HepG2 (cell line): ENCODE measurements around the gene CFL1. TPM values are rescaled to one million over a fixed set of nuclear protein-coding genes. Genes with fewer than 3 reads are reported as not detected.

ENCODE experiments used
- BRCA1 ChIP-seq: sonication (generic); formaldehyde crosslinking; IDR thresholded peaks from 2 replicates; pipeline ENCODE4 v1.4.0; 2020; ENCODE audit warnings: missing genetic modification reagents
- CENPT ChIP-seq: sonication (generic); formaldehyde crosslinking; IDR thresholded peaks from 2 replicates; pipeline ENCODE4 v1.8.0; 2022; ENCODE audit warnings: low read depth, mild to moderate bottlenecking, moderate library complexity, missing genetic modification reagents
- GABPB1 ChIP-seq: IDR thresholded peaks from 2 replicates; pipeline ENCODE4 v1.6.1; 2016; ENCODE audit warnings: mild to moderate bottlenecking, missing genetic modification reagents, moderate library complexity, missing compliant biosample characterization
- HOXD1 ChIP-seq: sonication (generic); formaldehyde crosslinking; IDR thresholded peaks from 2 replicates; pipeline ENCODE4 v1.5.0; 2020; ENCODE audit warnings: missing genetic modification reagents
- RBFOX2 ChIP-seq: fragments of 200-400 bp; formaldehyde crosslinking; IDR thresholded peaks from 2 replicates; pipeline ENCODE4 v1.6.1; 2017; ENCODE audit warnings: low read depth, mild to moderate bottlenecking, low read length
- SIN3B ChIP-seq: fragments of 150-350 bp; IDR thresholded peaks from 2 replicates; pipeline ENCODE4 v1.6.1; 2014; ENCODE audit warnings: low read length
- TOPORS ChIP-seq: sonication (generic); formaldehyde crosslinking; IDR thresholded peaks from 2 replicates; pipeline ENCODE4 v1.8.0; 2023; ENCODE audit warnings: mild to moderate bottlenecking, missing genetic modification reagents
- ZBTB3 ChIP-seq: sonication (generic); formaldehyde crosslinking; IDR thresholded peaks from 2 replicates; pipeline ENCODE4 v1.4.0; 2020; ENCODE audit warnings: low read depth, mild to moderate bottlenecking, moderate library complexity, missing genetic modification reagents, borderline replicate concordance
- ZNF260 ChIP-seq: sonication (generic); formaldehyde crosslinking; IDR thresholded peaks from 2 replicates; pipeline ENCODE4 v1.4.0; 2020; ENCODE audit warnings: missing genetic modification reagents, low read depth, mild to moderate bottlenecking, borderline replicate concordance
- ZNF335 ChIP-seq: sonication (generic); formaldehyde crosslinking; IDR thresholded peaks from 2 replicates; pipeline ENCODE4 v1.4.0; 2020; ENCODE audit warnings: missing genetic modification reagents
- ZNF496 ChIP-seq: sonication (generic); formaldehyde crosslinking; IDR thresholded peaks from 2 replicates; pipeline ENCODE4 v1.8.1; 2023; ENCODE audit warnings: mild to moderate bottlenecking, moderate library complexity, missing genetic modification reagents; ENCODE audit not compliant: insufficient replicate concordance
- ZNF543 ChIP-seq: sonication (generic); formaldehyde crosslinking; IDR thresholded peaks from 2 replicates; pipeline ENCODE4 v1.4.0; 2020; ENCODE audit warnings: mild to moderate bottlenecking, missing genetic modification reagents
- ZNF607 ChIP-seq: sonication (generic); formaldehyde crosslinking; IDR thresholded peaks from 2 replicates; pipeline ENCODE4 v1.5.1; 2020; ENCODE audit warnings: missing genetic modification reagents, mild to moderate bottlenecking, borderline replicate concordance
- ZNF670 ChIP-seq: sonication (generic); formaldehyde crosslinking; IDR thresholded peaks from 2 replicates; pipeline ENCODE4 v1.8.0; 2022; ENCODE audit warnings: mild to moderate bottlenecking, missing genetic modification reagents, borderline replicate concordance
- ZNF672 ChIP-seq: sonication (generic); formaldehyde crosslinking; IDR thresholded peaks from 2 replicates; pipeline ENCODE4 v1.8.1; 2022; ENCODE audit warnings: missing genetic modification reagents
- ZNF766 ChIP-seq: sonication (generic); formaldehyde crosslinking; IDR thresholded peaks from 2 replicates; pipeline ENCODE4 v1.5.0; 2020; ENCODE audit warnings: missing genetic modification reagents, borderline replicate concordance
- ZNF772 ChIP-seq: sonication (generic); formaldehyde crosslinking; IDR thresholded peaks from 2 replicates; pipeline ENCODE4 v1.5.0; 2020; ENCODE audit warnings: mild to moderate bottlenecking, missing genetic modification reagents
- ZNF83 ChIP-seq: sonication (generic); formaldehyde crosslinking; IDR thresholded peaks from 2 replicates; pipeline ENCODE4 v1.4.0; 2020; ENCODE audit warnings: missing genetic modification reagents, mild to moderate bottlenecking, borderline replicate concordance
- polyA plus RNA-seq, 8 experiments: library from polyadenylated mRNA; depleted of rRNA in 3 of 8; stranded (reverse) in 7 of 8; unstranded in 1 of 8; fragments of >200 nt; fragmentation: Illumina TruSeq in 4 of 8; extraction: Trizol in 4 of 8; gene quantifications; 2 replicates each; pipeline versions ENCODE4 v1.2.1 to v1.2.3, GENCODE V29; 2011 to 2016; ENCODE audit warnings: low read depth in 4 of 8, missing spikeins in 1 of 8, mixed read lengths in 1 of 8; ENCODE audit not compliant: insufficient read depth in 1 of 8
- total RNA-seq, 5 experiments: library from RNA; depleted of rRNA; stranded (reverse); fragments of >200 nt; fragmentation: Illumina TruSeq; extraction: Trizol; gene quantifications; 2 replicates each; pipeline ENCODE4 v1.2.3, GENCODE V29; 2016; ENCODE audit warnings: low read depth in 1 of 5
- TF ChIP-seq, protein P1 (sequence below): sonication (generic); formaldehyde crosslinking; IDR thresholded peaks from 2 replicates; pipeline ENCODE4 v1.4.0; 2020; ENCODE audit warnings: missing genetic modification reagents
- TF ChIP-seq, protein P2 (sequence below): sonication (generic); formaldehyde crosslinking; IDR thresholded peaks from 2 replicates; pipeline ENCODE4 v1.4.0; 2020; ENCODE audit warnings: missing genetic modification reagents, mild to moderate bottlenecking, borderline replicate concordance
- TF ChIP-seq, protein P3 (sequence below): sonication (generic); formaldehyde crosslinking; IDR thresholded peaks from 2 replicates; pipeline ENCODE4 v1.4.0; 2020; ENCODE audit warnings: mild to moderate bottlenecking, missing genetic modification reagents
- TF ChIP-seq, protein P4 (sequence below): sonication (generic); formaldehyde crosslinking; conservative IDR thresholded peaks from 2 replicates; pipeline ENCODE4 v1.8.1; 2023; ENCODE audit warnings: missing genetic modification reagents

CFL1 gene
- total and polyA plus RNA-seq, 2 of the 13 experiments (the other 11 are each of a cell fraction or from before 2014, with no cell fraction given), result 379 to 383 TPM

DNA sequence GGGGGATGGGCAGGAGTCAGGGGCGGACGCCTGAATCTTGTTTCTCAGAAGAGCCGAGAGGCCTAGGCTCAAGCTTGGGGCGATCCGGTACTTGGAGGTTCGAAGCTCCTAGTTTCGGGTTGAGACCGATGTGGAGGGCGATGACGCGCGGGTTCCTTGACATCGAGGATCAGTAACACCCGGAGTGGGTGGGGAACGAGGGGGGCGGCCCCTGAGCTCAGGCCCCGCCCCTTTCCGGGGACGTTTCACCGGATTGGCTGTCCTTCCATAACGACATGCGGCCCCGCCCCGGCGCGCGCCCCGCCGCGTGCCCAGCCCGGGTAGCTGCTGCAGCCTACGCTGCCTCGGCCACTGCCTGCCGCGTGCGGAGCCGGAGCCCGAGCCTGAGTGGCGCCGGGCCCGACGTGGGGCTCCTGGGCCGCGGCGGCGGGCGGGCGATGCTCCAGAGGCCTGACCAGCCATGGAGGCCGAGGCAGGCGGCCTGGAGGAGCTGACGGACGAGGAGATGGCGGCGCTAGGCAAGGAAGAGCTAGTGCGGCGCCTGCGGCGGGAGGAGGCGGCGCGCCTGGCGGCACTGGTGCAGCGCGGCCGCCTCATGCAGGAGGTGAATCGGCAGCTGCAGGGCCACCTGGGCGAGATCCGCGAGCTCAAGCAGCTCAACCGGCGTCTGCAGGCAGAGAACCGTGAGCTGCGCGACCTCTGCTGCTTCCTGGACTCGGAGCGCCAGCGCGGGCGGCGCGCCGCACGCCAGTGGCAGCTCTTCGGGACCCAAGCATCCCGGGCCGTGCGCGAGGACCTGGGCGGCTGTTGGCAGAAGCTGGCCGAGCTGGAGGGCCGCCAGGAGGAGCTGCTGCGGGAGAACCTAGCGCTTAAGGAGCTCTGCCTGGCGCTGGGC, 32.6 kb upstream of the CFL1 start, which contains the start of gene CCDC85B (continued):
- peak; percentile 54; the same call in 1 of the 2 replicates for TF ChIP-seq ZNF83 (CRISPR knock-in tag)
- TF ChIP-seq, protein P1, sequence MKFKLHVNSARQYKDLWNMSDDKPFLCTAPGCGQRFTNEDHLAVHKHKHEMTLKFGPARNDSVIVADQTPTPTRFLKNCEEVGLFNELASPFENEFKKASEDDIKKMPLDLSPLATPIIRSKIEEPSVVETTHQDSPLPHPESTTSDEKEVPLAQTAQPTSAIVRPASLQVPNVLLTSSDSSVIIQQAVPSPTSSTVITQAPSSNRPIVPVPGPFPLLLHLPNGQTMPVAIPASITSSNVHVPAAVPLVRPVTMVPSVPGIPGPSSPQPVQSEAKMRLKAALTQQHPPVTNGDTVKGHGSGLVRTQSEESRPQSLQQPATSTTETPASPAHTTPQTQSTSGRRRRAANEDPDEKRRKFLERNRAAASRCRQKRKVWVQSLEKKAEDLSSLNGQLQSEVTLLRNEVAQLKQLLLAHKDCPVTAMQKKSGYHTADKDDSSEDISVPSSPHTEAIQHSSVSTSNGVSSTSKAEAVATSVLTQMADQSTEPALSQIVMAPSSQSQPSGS (CRISPR knock-in tag), result no peak
- TF ChIP-seq BRCA1 (CRISPR knock-in tag), result no peak
- no peak; the same call in 1 of the 2 replicates for TF ChIP-seq CENPT
- TF ChIP-seq HOXD1 (CRISPR knock-in tag), result 0 out of 2 replicates have a peak, but pooled peaks have one; percentile 20
- TF ChIP-seq ZNF543 (CRISPR knock-in tag), result no peak
- peak; percentile 83 for TF ChIP-seq ZNF607 (CRISPR knock-in tag)
- peak; percentile 87 for TF ChIP-seq RBFOX2
- TF ChIP-seq ZNF496 (CRISPR knock-in tag), result no peak
- peak; percentile 53; the same call in 1 of the 2 replicates for TF ChIP-seq ZNF772 (CRISPR knock-in tag)
- TF ChIP-seq, protein P2, sequence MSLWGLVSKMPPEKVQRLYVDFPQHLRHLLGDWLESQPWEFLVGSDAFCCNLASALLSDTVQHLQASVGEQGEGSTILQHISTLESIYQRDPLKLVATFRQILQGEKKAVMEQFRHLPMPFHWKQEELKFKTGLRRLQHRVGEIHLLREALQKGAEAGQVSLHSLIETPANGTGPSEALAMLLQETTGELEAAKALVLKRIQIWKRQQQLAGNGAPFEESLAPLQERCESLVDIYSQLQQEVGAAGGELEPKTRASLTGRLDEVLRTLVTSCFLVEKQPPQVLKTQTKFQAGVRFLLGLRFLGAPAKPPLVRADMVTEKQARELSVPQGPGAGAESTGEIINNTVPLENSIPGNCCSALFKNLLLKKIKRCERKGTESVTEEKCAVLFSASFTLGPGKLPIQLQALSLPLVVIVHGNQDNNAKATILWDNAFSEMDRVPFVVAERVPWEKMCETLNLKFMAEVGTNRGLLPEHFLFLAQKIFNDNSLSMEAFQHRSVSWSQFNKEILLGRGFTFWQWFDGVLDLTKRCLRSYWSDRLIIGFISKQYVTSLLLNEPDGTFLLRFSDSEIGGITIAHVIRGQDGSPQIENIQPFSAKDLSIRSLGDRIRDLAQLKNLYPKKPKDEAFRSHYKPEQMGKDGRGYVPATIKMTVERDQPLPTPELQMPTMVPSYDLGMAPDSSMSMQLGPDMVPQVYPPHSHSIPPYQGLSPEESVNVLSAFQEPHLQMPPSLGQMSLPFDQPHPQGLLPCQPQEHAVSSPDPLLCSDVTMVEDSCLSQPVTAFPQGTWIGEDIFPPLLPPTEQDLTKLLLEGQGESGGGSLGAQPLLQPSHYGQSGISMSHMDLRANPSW, result no peak
- TF ChIP-seq ZBTB3, result no peak
- TF ChIP-seq, protein P3, sequence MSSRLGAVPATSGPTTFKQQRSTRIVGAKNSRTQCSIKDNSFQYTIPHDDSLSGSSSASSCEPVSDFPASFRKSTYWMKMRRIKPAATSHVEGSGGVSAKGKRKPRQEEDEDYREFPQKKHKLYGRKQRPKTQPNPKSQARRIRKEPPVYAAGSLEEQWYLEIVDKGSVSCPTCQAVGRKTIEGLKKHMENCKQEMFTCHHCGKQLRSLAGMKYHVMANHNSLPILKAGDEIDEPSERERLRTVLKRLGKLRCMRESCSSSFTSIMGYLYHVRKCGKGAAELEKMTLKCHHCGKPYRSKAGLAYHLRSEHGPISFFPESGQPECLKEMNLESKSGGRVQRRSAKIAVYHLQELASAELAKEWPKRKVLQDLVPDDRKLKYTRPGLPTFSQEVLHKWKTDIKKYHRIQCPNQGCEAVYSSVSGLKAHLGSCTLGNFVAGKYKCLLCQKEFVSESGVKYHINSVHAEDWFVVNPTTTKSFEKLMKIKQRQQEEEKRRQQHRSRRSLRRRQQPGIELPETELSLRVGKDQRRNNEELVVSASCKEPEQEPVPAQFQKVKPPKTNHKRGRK, result no peak
- TF ChIP-seq GABPB1 (CRISPR knock-in tag), result peak; percentile 68
- no peak for TF ChIP-seq ZNF672 (CRISPR knock-in tag)
- no peak for TF ChIP-seq ZNF670 (CRISPR knock-in tag)
- peak; percentile 86; the same call in 1 of the 2 replicates for TF ChIP-seq TOPORS (CRISPR knock-in tag)
- no peak for TF ChIP-seq ZNF260
- TF ChIP-seq SIN3B, result no peak
- TF ChIP-seq ZNF766 (CRISPR knock-in tag), result peak; percentile 85; the same call in 1 of the 2 replicates
- no peak for TF ChIP-seq ZNF335
- TF ChIP-seq, protein P4, sequence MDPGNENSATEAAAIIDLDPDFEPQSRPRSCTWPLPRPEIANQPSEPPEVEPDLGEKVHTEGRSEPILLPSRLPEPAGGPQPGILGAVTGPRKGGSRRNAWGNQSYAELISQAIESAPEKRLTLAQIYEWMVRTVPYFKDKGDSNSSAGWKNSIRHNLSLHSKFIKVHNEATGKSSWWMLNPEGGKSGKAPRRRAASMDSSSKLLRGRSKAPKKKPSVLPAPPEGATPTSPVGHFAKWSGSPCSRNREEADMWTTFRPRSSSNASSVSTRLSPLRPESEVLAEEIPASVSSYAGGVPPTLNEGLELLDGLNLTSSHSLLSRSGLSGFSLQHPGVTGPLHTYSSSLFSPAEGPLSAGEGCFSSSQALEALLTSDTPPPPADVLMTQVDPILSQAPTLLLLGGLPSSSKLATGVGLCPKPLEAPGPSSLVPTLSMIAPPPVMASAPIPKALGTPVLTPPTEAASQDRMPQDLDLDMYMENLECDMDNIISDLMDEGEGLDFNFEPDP, result no peak
